K562 (cell line): ENCODE data around the gene MYCN. TPM values are rescaled to one million over a fixed set of nuclear protein-coding genes. Genes with fewer than 3 reads are reported as not detected.

Source experiments
- CLOCK ChIP-seq: fragments of 250-450 bp; sonication (Bioruptor Pico); IDR thresholded peaks from 2 replicates; pipeline ENCODE4 v1.4.0; 2020; ENCODE audit warnings: mild to moderate bottlenecking, moderate library complexity, borderline replicate concordance
- ETS1 ChIP-seq: conservative IDR thresholded peaks from 2 replicates; pipeline ENCODE4 v1.6.1; 2011; ENCODE audit warnings: low read depth, mild to moderate bottlenecking, low read length; ENCODE audit not compliant: control insufficient read depth
- GTF2F1 ChIP-seq: IDR thresholded peaks from 2 replicates; pipeline ENCODE4 v1.6.1; 2011; ENCODE audit warnings: low read depth, low read length, improper control_type of control experiment
- PREB ChIP-seq: sonication (generic); formaldehyde crosslinking; IDR thresholded peaks from 2 replicates; pipeline ENCODE4 v1.8.1; 2023; ENCODE audit warnings: mild to moderate bottlenecking, missing genetic modification reagents
- TCF15 ChIP-seq: fragments of 250-450 bp; sonication (Bioruptor Pico); IDR thresholded peaks from 2 replicates; pipeline ENCODE4 v1.8.0; 2022; ENCODE audit warnings: moderate library complexity, mild to moderate bottlenecking, inconsistent platforms
- ZNF274 ChIP-seq: IDR thresholded peaks from 2 replicates; pipeline ENCODE4 v1.6.1; 2011; ENCODE audit warnings: low read depth, mild to moderate bottlenecking, low read length, moderate library complexity, borderline replicate concordance
- polyA plus RNA-seq, 8 experiments: library from polyadenylated mRNA; depleted of rRNA in 4 of 8; stranded (reverse) in 5 of 8; unstranded in 3 of 8; fragments of >200 nt; fragmentation: Nextera tagmentation in 2 of 8; fragmentation: Illumina TruSeq in 1 of 8; extraction: Ambion mirVana in 2 of 8; extraction: Trizol in 1 of 8; gene quantifications; 2 replicates each; pipeline versions ENCODE4 v1.2.1 to v1.2.3, GENCODE V29; 2011 to 2014; ENCODE audit warnings: inconsistent platforms in 1 of 8, missing spikeins in 1 of 8
- total RNA-seq, 7 experiments: library from RNA; depleted of rRNA in 6 of 7; stranded (reverse); fragments of >200 nt in 6 of 7; fragmentation: Illumina TruSeq in 2 of 7; extraction: Trizol in 2 of 7; gene quantifications; 2 replicates each; pipeline versions ENCODE4 v1.2.1 to v1.2.3, GENCODE V29; 2011 to 2021; ENCODE audit warnings: low replicate concordance in 1 of 7

MYCN gene
- total and polyA plus RNA-seq, 9 of the 15 experiments (the other 6 are each of a cell fraction or from before 2014, with no cell fraction given), result not detected

- no peak for TF ChIP-seq ETS1
- no peak for TF ChIP-seq GTF2F1
- no peak for TF ChIP-seq CLOCK (CRISPR knock-in tag)
- no peak for TF ChIP-seq ZNF274
- no peak for TF ChIP-seq PREB (CRISPR knock-in tag)
- no peak for TF ChIP-seq TCF15
- TF ChIP-seq, all 486 proteins: peak for 0
These were observed 34.4 kb downstream of the MYCN start (continued) for GRCh38 chr2:15974565-15975260.
